Suprapubic skin (tissue), 4 donors: ENCODE results near the gene CYB5D1.

Experiments used
- CTCF ChIP-seq, 2 donors: fragments of 200-600 bp in 1 of 2; fragments of 450-650 bp in 1 of 2; sonication (generic) in 1 of 2; IDR thresholded peaks; one replicate each; pipeline ENCODE4 v1.5.1; 2016 to 2019; ENCODE audit warnings: antibody characterized with exemption in 2 of 2, mild to moderate bottlenecking in 1 of 2, moderate library complexity in 1 of 2
- EP300 ChIP-seq: sonication (generic); formaldehyde crosslinking; IDR thresholded peaks from one replicate; pipeline ENCODE4 v1.6.1; 2017; ENCODE audit warnings: antibody characterized with exemption
- POLR2A ChIP-seq, 2 donors: fragments of 450-650 bp; IDR thresholded peaks; one replicate each; pipeline ENCODE4 v1.6.1; 2017; ENCODE audit warnings: antibody characterized with exemption in 2 of 2, mild to moderate bottlenecking in 2 of 2, moderate library complexity in 2 of 2
- POLR2AphosphoS5 ChIP-seq, 3 donors: sonication (generic); formaldehyde crosslinking; IDR thresholded peaks; one replicate each; pipeline ENCODE4 v1.6.1; 2017; ENCODE audit warnings: antibody characterized with exemption in 3 of 3

- no peak for TF ChIP-seq CTCF (IDR thresholded peaks at IDR 0.05)
- TF ChIP-seq POLR2A (IDR thresholded peaks at IDR 0.05) = no peak
- TF ChIP-seq EP300 = no peak
- TF ChIP-seq POLR2AphosphoS5 (IDR thresholded peaks at IDR 0.05) = no peak
Measured at GRCh38 chr17:7824021-7824924, 33.5 kb upstream of the CYB5D1 start.
